Stimulated activated CD4-positive, alpha-beta T cell treated with anti-CD3 and anti-CD28 coated beads, Interleukin-1b, Interleukin-23, amount 100 ng/mL, for 48 hours (primary cell): ENCODE results near the gene STK17A.

Experiments used
- DNase-seq: peaks from one replicate; pipeline ENCODE4 v3.0.0-alpha.2; 2020

Gene STK17A

DNA sequence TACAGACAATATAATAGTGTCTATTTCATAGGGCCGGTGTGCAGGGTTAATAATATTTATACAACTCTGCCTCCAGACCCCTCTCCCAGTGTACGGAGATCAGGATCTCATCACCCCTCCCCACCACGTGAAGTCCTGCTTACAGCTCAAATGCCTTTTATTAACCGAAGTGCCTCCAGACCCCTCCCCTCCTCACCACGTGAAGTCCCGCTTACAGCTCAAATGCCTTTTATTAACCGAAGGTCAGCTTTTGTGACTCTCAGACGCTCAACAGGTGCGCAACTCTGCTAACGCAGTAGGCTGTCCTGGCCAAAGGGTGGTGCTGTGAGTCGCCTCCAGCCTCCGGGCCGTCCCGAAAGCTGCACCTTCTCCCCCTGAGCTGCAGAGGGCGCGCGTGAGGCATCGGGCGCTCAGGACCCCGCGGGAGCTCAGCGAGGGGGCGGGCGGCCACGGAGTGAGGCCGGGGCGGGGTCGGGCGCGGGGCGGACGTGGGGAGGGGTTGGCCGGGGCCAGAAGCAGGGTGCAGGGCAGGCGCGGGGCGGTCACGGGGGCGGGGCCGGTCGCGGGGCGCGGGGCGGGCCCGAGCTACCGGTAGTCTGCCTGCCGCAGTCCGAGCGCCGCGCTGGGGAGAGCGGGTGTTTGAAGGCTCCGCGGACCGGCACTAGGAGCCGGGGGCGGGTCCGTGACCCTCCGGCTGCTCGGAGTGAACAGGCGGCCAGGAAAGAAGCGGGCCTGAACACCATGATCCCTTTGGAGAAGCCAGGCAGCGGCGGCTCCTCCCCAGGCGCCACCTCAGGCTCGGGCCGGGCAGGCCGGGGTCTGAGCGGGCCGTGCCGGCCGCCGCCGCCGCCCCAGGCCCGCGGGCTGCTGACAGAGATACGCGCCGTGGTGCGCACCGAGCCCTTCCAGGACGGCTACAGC lies at the start of gene STK17A:
Gene STK17A, plus strand, starts transcription at position 606 of the 921 bp plus-strand sequence. Its CDS starts 136 bp downstream, at position 742.
- DNase-seq, result peak; percentile 94

DNA sequence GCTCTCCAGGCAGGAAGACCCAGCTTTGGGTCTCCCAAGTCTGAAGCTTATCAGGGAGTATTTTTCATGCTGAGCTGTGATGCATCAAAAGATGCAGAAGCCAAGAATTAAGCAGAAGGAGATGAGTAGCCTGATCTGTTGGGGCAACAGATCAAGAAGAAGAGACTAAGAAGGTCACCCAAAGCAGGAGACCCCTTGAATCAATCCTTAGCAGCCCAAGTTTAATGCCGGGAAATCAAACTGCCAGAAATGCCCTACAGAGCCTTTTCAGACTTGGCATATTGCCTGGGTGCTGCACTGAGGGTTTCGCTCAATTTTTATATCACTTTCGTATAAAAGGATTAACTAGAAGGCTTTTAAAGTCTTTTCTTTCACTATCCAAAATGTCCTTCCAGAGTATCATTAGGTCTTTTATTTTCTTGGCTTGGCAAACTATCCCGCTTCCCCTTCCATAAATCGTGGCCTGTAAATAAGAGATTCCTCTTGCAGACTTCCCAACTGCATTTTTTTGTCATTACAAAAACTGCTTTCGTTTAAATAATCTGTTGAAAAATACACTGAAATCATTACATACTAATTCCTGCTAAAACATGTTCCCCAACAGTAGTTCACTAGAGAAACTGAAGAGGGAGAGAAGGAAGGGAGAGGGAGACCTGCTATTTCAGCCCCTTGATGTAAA lies 49.0 kb upstream of the STK17A start:
- DNase-seq, result no peak

GRCh38 chr7:43535031-43535451 lies 47.9 kb upstream of the STK17A start:
- DNase-seq, result no peak

DNA sequence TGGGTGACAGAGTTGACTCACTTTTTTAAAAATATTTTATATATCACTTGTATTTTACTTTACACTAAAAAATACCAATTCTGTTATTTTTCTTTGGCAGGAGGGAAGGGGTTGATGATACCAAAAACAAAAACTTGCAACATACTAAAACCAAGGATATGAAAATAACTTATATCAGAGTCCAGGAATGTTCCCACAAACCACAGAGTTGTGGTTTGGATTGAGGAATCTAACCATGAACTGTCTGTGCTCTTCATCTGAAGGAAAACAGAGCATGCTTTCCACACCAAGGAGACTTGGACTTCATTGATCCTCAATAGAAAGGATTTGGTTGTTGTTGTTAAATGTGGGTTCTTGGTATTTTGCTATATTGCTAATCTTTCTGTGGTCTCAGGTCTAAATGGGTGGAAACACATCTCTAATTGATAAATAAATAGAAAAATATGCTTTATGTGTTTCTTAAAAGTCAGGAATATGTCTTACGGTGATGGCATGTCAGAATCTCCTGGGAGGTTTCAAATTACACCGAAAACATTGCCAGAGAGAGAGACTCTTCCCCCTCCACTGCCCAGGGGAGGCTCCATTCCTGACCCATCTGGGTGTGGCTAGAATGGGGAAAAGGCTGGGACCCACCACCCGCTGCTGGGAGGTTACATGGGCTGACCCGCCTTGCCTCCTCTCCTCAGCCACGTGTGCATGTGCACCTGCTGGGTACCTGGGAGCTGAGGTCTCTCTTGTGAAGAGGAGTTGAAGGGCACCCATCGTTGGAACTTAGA lies 46.9 kb upstream of the STK17A start:
- no peak for DNase-seq

DNA sequence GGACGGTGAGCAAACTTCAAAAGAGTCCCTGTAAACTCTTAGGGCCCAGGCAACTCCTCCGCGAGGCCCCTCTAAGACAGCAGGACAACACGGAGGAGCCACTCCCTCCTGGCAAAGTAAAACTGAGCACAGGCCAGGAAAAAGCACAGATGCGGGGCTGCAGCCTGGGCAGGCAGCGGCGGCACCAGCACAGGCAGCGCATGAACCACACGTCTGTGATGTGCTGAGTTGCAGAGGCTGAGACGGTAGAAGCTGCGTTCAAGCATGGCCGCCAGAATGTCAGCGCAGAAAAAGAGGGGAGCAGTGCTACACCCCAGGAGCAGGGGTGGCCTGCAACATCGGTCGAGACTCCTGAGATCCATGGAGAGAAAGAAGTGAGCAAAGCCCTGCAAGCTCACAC lies 46.1 kb upstream of the STK17A start:
- DNase-seq, result no peak

GRCh38 chr7:43537765-43538403 lies 45.0 kb upstream of the STK17A start:
- no peak for DNase-seq

- no peak for DNase-seq
Observed at GRCh38 chr7:43538404-43538771, 44.5 kb upstream of the STK17A start.

GRCh38 chr7:43540471-43540870 lies 42.4 kb upstream of the STK17A start:
- DNase-seq, result no peak

DNA sequence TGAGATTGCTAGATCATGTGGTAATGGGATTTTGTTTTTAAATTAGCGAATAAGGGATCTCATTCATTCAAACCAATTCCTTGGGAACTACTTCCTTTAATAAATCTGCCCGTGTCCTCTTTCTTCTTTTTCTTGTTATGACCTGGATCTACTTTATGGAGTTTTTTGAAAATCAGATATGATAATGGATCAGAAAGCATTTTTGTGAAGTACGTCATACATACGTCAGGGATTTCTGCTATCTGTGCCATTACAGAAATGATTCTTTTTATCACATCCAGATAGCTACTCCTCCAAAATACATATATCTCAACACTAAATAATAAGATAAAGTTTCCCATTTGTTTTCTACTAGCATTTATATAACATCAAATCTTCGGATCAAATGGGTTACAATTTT lies 40.2 kb upstream of the STK17A start:
- DNase-seq, result no peak

DNA sequence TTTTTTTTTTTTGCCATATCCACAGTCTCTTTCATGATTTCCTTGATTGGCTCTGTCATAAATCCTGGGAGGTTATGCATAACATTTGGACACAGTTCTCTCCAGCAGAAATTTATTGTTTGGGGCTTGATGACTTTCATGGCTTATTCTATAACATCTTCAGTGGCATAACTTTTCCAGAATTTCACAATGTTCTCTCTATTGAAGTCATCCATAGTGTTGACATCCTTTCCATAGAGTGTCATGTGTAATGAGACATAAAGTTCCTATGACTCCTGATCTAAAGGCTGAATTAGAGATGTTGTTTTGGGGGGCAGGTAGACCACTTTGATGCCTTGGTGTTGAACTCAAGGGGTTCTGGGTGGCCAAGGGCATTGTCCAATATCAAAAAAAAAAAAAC lies 36.7 kb upstream of the STK17A start:
- no peak for DNase-seq

- DNase-seq, result no peak
Observed at GRCh38 chr7:43550427-43550826, 32.5 kb upstream of the STK17A start.

DNA sequence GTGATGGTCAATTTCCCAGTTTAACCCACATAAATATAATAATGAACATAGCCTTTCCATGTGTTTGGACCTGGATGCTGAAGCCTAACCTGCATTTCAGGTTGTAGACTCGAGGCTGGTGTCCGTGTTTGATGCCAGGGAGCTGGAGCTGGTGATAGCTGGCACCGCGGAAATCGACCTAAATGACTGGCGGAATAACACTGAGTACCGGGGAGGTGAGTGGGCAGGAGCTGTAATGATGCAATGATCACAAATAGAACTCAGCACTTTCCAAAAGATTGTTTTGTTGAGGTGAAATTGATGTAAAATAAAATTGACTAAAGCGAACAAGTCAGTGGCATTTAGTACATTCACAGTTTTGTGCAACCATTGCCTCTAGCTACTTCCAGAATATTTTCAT lies 30.8 kb upstream of the STK17A start:
- DNase-seq, result no peak

- no peak for DNase-seq
Observed at GRCh38 chr7:43553999-43554398, 28.9 kb upstream of the STK17A start.

DNA sequence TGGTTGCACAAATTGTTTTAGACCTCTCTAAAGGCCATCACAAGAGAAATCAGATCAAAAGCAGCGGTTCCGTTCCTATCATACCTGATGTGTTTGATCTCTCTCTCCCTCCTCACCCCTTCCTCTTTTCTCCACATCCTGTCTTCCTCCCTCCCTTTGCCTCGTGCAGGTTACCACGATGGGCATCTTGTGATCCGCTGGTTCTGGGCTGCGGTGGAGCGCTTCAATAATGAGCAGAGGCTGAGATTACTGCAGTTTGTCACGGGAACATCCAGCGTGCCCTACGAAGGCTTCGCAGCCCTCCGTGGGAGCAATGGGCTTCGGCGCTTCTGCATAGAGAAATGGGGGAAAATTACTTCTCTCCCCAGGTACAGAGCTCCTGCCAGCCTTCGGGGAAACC lies 28.5 kb upstream of the STK17A start:
- DNase-seq, result no peak

GRCh38 chr7:43557831-43558495 lies 24.9 kb upstream of the STK17A start:
- DNase-seq, result no peak

- DNase-seq, result no peak
Observed at GRCh38 chr7:43559171-43559945, 23.6 kb upstream of the STK17A start.

DNA sequence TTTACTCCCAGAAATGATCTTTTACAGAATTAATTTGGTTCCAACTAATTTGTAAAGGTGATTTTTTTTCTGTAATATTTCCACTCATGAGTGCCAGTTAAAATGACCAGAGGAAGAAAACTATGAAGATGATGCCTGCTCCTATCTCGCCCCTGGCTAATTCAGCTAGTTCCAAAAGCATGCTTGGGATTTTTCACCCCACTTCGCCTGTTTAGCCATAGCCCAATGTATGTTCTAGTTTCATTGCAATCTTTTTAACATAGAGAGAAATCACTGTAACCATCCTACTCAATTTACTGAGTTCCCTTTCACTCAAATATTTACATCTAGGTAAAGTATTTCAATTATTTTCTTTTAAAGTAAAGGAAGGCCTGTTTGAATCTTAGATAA lies 23.0 kb upstream of the STK17A start:
- DNase-seq, result no peak

DNA sequence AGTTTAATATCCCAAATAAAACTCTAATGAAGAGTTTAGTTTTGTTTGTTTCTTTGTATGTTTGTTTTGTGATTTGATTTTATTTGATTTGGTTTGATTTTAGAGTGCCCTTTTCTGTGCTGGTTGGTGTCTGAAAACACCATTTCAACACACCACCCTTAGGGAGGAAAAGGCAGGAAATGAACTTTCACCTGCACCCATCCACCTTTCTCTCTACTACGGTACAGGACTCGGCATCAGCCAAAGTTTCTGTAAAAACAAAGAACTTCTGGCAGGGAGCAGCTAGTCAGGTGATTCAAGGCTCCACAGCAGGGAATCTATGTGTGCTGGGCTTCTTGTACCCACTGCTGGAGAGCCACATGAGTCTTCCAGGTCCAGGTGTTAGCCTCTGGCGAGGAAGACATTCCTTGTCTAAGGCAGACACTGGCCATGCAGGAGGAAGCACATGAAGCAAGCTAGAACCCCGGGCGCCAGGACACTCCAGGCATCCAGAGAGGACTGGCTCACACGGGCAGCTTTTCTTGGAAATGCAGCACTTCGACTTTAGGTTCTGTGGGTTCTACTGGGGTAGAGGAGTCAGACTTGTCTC lies 22.1 kb upstream of the STK17A start:
- DNase-seq, result no peak

DNA sequence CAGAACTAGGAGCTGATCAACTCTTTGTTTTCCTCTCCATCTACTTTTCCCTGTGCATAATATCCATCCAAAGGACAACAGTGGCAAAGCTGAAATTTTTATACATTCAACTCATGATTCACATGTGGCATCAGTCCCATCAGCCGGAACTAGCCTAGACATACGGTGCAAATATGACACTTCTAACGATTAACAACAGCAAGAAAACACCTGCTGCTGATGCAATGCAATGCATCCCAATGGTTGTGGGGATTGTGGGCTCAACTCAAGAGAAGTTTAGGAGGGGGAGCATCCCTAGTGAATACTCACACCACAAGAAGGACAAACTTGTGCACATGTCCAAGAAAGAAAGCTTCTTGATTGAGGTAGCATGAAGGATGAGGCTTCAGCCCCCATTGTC lies 20.5 kb upstream of the STK17A start:
- DNase-seq, result no peak

DNA sequence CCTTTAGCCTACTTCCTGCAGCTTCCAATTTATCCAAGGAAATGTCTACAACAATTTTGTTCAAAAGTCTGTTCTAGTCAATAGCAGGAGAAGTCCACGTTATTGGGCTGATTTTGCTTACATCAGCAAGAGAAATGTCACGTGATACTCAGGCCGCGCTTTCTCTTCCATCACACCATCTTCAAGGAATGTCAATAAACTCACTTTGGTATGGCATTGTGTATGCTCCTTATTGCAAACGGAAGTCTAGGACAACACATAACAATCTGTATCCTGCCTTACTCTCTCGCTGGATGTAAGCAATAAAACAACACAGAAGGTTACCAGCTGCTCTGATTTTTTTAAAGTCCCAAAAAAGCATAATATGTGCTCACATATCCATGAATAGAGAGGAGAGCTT lies 17.1 kb upstream of the STK17A start:
- DNase-seq, result no peak

- DNase-seq, result no peak
Observed at GRCh38 chr7:43568529-43568928, 14.4 kb upstream of the STK17A start.
